ENCODE results near the gene SUGP1.

Gene SUGP1

GRCh38 chr19:19250196-19250801 is 70.0 kb downstream of the SUGP1 start:
- no peak for TF ChIP-seq CTCF (IDR thresholded peaks at IDR 0.05; ENCODE audit: insufficient read depth, low read depth, low read length, missing control alignments)
- no peak for DNase-seq (ENCODE audit: low read depth)
- no peak overlapping the region for H3K4me3 ChIP-seq (ENCODE audit: low read length)

- no peak overlapping the region for H3K4me3 ChIP-seq (ENCODE audit: low read length)
- TF ChIP-seq CTCF (IDR thresholded peaks at IDR 0.05; ENCODE audit: insufficient read depth, low read depth, low read length, missing control alignments): no peak
Measured at GRCh38 chr19:19240476-19240875, 79.8 kb downstream of the SUGP1 start.

GRCh38 chr19:19239675-19240074 is 80.6 kb downstream of the SUGP1 start:
- no peak for TF ChIP-seq CTCF (IDR thresholded peaks at IDR 0.05; ENCODE audit: insufficient read depth, low read depth, low read length, missing control alignments)
- H3K4me3 ChIP-seq (ENCODE audit: low read length): no peak overlapping the region
- DNase-seq (ENCODE audit: low read depth): no peak

More at GRCh38 chr19:19240476-19240875, 79.8 kb downstream of the SUGP1 start:
- no peak for DNase-seq (ENCODE audit: low read depth)

- no peak for DNase-seq (ENCODE audit: low read depth)
- H3K4me3 ChIP-seq (ENCODE audit: low read length): no peak overlapping the region
- TF ChIP-seq CTCF (IDR thresholded peaks at IDR 0.05; ENCODE audit: insufficient read depth, low read depth, low read length, missing control alignments): no peak
Measured at GRCh38 chr19:19238126-19238894, 82.0 kb downstream of the SUGP1 start.

GRCh38 chr19:19236173-19236572 is 84.1 kb downstream of the SUGP1 start:
- DNase-seq (ENCODE audit: low read depth): no peak
- no peak for TF ChIP-seq CTCF (IDR thresholded peaks at IDR 0.05; ENCODE audit: insufficient read depth, low read depth, low read length, missing control alignments)
- no peak overlapping the region for H3K4me3 ChIP-seq (ENCODE audit: low read length)

- no peak for DNase-seq (ENCODE audit: low read depth)
- no peak for TF ChIP-seq CTCF (IDR thresholded peaks at IDR 0.05; ENCODE audit: insufficient read depth, low read depth, low read length, missing control alignments)
Measured at GRCh38 chr19:19234220-19234816, 86.0 kb downstream of the SUGP1 start.

More at GRCh38 chr19:19234220-19234816, 86.0 kb downstream of the SUGP1 start:
- H3K4me3 ChIP-seq (ENCODE audit: low read length): no peak overlapping the region

All from epithelial cell of esophagus (primary cell).